GM23338 (cell line): ENCODE data around the gene TNNI3K. TPM values are rescaled to one million over a fixed set of nuclear protein-coding genes. Genes with fewer than 3 reads are reported as not detected.

Source experiments
- ATAC-seq: fragments of 200-7000 bp; cut with Tn5 transposase; 3 replicates; pipeline ENCODE4 v1.9.1; 2020
- DNase-seq: peaks from one replicate; pipeline ENCODE4 v3.0.0-alpha.2; 2015; ENCODE audit warnings: low spot score
- H2AFZ ChIP-seq: fragments of 200-600 bp; sonication (generic); 2 replicates; pipeline ENCODE4 v1.8.0; 2016; ENCODE audit warnings: antibody characterized with exemption, mild to moderate bottlenecking, moderate library complexity
- H3F3A ChIP-seq: fragments of 200-600 bp; sonication (generic); replicated peaks from 2 replicates; pipeline ENCODE4 v1.8.0; 2017; ENCODE audit warnings: antibody characterized with exemption, mixed run types, low read depth
- H3K27ac ChIP-seq: fragments of 200-600 bp; sonication (generic); 2 replicates; pipeline ENCODE4 v1.6.1; 2016; ENCODE audit warnings: low read depth
- H3K27me3 ChIP-seq: fragments of 200-600 bp; sonication (generic); 2 replicates; pipeline ENCODE4 v1.8.0; 2016; ENCODE audit warnings: mild to moderate bottlenecking, mixed run types, moderate library complexity; ENCODE audit not compliant: insufficient read depth
- H3K36me3 ChIP-seq: fragments of 200-600 bp; sonication (generic); 2 replicates; pipeline ENCODE4 v1.8.0; 2016; ENCODE audit warnings: mild to moderate bottlenecking; ENCODE audit not compliant: insufficient read depth
- H3K4me1 ChIP-seq: fragments of 200-600 bp; sonication (generic); 2 replicates; pipeline ENCODE4 v1.8.0; 2016; ENCODE audit warnings: mild to moderate bottlenecking, moderate library complexity; ENCODE audit not compliant: insufficient read depth
- H3K4me2 ChIP-seq: fragments of 200-600 bp; sonication (generic); 2 replicates; pipeline ENCODE4 v1.7.1; 2017; ENCODE audit warnings: mixed run types
- H3K4me3 ChIP-seq: fragments of 200-600 bp; sonication (generic); 2 replicates; pipeline ENCODE4 v1.6.1; 2016; ENCODE audit warnings: mixed run types
- H3K79me2 ChIP-seq: fragments of 200-600 bp; sonication (generic); replicated peaks from 2 replicates; pipeline ENCODE4 v1.8.0; 2017; ENCODE audit warnings: mild to moderate bottlenecking; ENCODE audit not compliant: insufficient read depth
- H3K9me2 ChIP-seq: fragments of 200-600 bp; sonication (generic); 2 replicates; pipeline ENCODE4 v1.8.0; 2017; ENCODE audit not compliant: insufficient read depth
- H4K20me1 ChIP-seq: fragments of 200-600 bp; sonication (generic); replicated peaks from 2 replicates; pipeline ENCODE4 v1.8.0; 2017; ENCODE audit warnings: mild to moderate bottlenecking; ENCODE audit not compliant: insufficient read depth
- H3K27ac Mint-ChIP-seq: 2 replicates; pipeline ENCODE4 v1.8.0; 2020; ENCODE audit warnings: inconsistent platforms, mild to moderate bottlenecking, moderate library complexity, mixed read lengths
- H3K27me3 Mint-ChIP-seq: 3 replicates; pipeline ENCODE4 v1.8.0; 2022; ENCODE audit warnings: low read depth, mild to moderate bottlenecking, moderate library complexity, mixed read lengths, inconsistent platforms; ENCODE audit not compliant: insufficient read depth, poor library complexity
- H3K36me3 Mint-ChIP-seq: 3 replicates; pipeline ENCODE4 v1.8.0; 2021; ENCODE audit warnings: low read depth, mild to moderate bottlenecking, inconsistent platforms, moderate library complexity, mixed read lengths
- H3K4me1 Mint-ChIP-seq: 3 replicates; pipeline ENCODE4 v1.8.0; 2020; ENCODE audit warnings: mild to moderate bottlenecking, inconsistent platforms, mixed read lengths
- H3K4me3 Mint-ChIP-seq: 3 replicates; pipeline ENCODE4 v1.8.0; 2021; ENCODE audit warnings: moderate library complexity, mild to moderate bottlenecking, inconsistent platforms, mixed read lengths
- H3K9me3 Mint-ChIP-seq: 3 replicates; pipeline ENCODE4 v1.8.0; 2020; ENCODE audit warnings: moderate library complexity, mild to moderate bottlenecking, inconsistent platforms, mixed read lengths
- CREB1 ChIP-seq: fragments of 250-450 bp; sonication (Bioruptor Pico); IDR thresholded peaks from 2 replicates; pipeline ENCODE4 v1.5.0; 2020; ENCODE audit warnings: low read depth, mild to moderate bottlenecking, moderate library complexity
- EZH2 ChIP-seq: fragments of 200-600 bp; sonication (generic); IDR thresholded peaks from one replicate; pipeline ENCODE4 v1.8.0; 2017; ENCODE audit warnings: antibody characterized with exemption, mild to moderate bottlenecking, low read depth; ENCODE audit not compliant: unreplicated experiment
- EZH2phosphoT487 ChIP-seq: fragments of 200-600 bp; sonication (generic); IDR thresholded peaks from one replicate; pipeline ENCODE4 v1.8.1; 2018; ENCODE audit warnings: antibody characterized with exemption; ENCODE audit not compliant: unreplicated experiment
- JUNB ChIP-seq: IDR thresholded peaks from one replicate; pipeline ENCODE4 v1.6.1; 2016; ENCODE audit warnings: antibody characterized with exemption; ENCODE audit not compliant: unreplicated experiment
- NANOG ChIP-seq: IDR thresholded peaks from 2 replicates; pipeline ENCODE4 v1.6.1; 2016; ENCODE audit warnings: antibody characterized with exemption, borderline replicate concordance
- POLR2AphosphoS5 ChIP-seq: IDR thresholded peaks from 2 replicates; pipeline ENCODE4 v1.6.1; 2016; ENCODE audit warnings: antibody characterized with exemption, low read depth
- STAT1 ChIP-seq: IDR thresholded peaks from one replicate; pipeline ENCODE4 v1.6.1; 2016; ENCODE audit warnings: antibody characterized with exemption; ENCODE audit not compliant: unreplicated experiment
- ZNF114 ChIP-seq: fragments of 250-450 bp; sonication (Bioruptor Pico); IDR thresholded peaks from 2 replicates; pipeline ENCODE4 v1.5.0; 2020; ENCODE audit warnings: mild to moderate bottlenecking, moderate library complexity
- ZNF331 ChIP-seq: fragments of 250-450 bp; sonication (Bioruptor Pico); IDR thresholded peaks from 2 replicates; pipeline ENCODE4 v1.5.0; 2020; ENCODE audit warnings: low read depth, mild to moderate bottlenecking, moderate library complexity
- ZNF462 ChIP-seq: fragments of 250-450 bp; sonication (Bioruptor Pico); IDR thresholded peaks from 2 replicates; pipeline ENCODE4 v1.5.0; 2020; ENCODE audit warnings: mild to moderate bottlenecking, moderate library complexity
- polyA plus RNA-seq: library from polyadenylated mRNA; unstranded; fragments of >200 nt; fragmentation: Nextera tagmentation; extraction: Ambion mirVana; gene quantifications from 2 replicates; pipeline ENCODE4 v1.2.1, GENCODE V29; 2016
- total RNA-seq: library from RNA; depleted of rRNA; stranded (reverse); fragments of >200 nt; shearing (Covaris generic); gene quantifications from 2 replicates; pipeline ENCODE4 v1.2.3, GENCODE V29; 2014
- TF ChIP-seq, protein P1 (sequence below): IDR thresholded peaks from one replicate; pipeline ENCODE4 v1.6.1; 2018; ENCODE audit warnings: antibody characterized with exemption; ENCODE audit not compliant: unreplicated experiment
- TF ChIP-seq, protein P2 (sequence below), 2 experiments: fragments of 200-600 bp in 1 of 2; sonication (generic) in 1 of 2; conservative IDR thresholded peaks; 2 replicates each; pipeline versions ENCODE4 v1.5.1 to v1.6.1; 2016 to 2017; ENCODE audit warnings: antibody characterized with exemption in 2 of 2, low read depth in 2 of 2, mild to moderate bottlenecking in 2 of 2, moderate library complexity in 1 of 2
- TF ChIP-seq, protein P3 (sequence below): IDR thresholded peaks from 2 replicates; pipeline ENCODE4 v1.6.1; 2016; ENCODE audit warnings: antibody characterized with exemption

The TNNI3K gene
- total and polyA plus RNA-seq, 2 experiments from 2014 or later, result not detected

DNA sequence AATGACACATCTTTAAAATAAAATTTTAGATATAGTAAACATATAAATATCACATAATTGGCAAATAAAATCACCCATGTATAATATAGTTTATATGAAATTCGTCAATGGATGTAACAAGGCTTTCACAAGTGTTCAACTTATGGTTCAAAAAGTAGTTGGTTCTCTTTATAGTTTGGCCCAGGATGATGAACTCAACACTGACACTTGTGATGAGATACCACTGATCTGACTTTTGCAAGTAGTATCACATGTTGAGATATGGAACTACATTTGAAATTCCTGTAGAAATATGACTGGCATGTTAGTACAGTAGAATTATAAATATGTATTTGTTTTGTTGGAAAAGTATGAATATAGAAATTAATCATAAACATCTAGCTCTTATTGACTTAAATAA, 1.8 kb downstream of the TNNI3K start:
- no peaks in the 10 kb centered on the region for H3K36me3 Mint-ChIP-seq
- H2AFZ ChIP-seq, result no peak overlapping the region
- no peak overlapping the region for H3K27ac Mint-ChIP-seq
- ATAC-seq (no peak), DNase-seq (no peak)
- H3K79me2 ChIP-seq, result no peaks in the 10 kb centered on the region
- H3K27me3 Mint-ChIP-seq, result no peaks in the 10 kb centered on the region
- H4K20me1 ChIP-seq, result no peaks in the 10 kb centered on the region
- no peaks in the 10 kb centered on the region for H3K9me3 Mint-ChIP-seq
- no peak overlapping the region for H3K4me3 Mint-ChIP-seq
- H3K4me1 ChIP-seq, result no peaks in the 10 kb centered on the region
- H3K4me3 ChIP-seq, result no peak overlapping the region
- TF ChIP-seq EZH2phosphoT487 (no peak), ZNF462 (CRISPR knock-in tag) (no peak), ZNF331 (CRISPR knock-in tag) (no peak), POLR2AphosphoS5 (no peak), EZH2 (no peak), ZNF114 (no peak), JUNB (no peak), NANOG (no peak), STAT1 (no peak), CREB1 (CRISPR knock-in tag) (no peak)
- TF ChIP-seq, protein P1, sequence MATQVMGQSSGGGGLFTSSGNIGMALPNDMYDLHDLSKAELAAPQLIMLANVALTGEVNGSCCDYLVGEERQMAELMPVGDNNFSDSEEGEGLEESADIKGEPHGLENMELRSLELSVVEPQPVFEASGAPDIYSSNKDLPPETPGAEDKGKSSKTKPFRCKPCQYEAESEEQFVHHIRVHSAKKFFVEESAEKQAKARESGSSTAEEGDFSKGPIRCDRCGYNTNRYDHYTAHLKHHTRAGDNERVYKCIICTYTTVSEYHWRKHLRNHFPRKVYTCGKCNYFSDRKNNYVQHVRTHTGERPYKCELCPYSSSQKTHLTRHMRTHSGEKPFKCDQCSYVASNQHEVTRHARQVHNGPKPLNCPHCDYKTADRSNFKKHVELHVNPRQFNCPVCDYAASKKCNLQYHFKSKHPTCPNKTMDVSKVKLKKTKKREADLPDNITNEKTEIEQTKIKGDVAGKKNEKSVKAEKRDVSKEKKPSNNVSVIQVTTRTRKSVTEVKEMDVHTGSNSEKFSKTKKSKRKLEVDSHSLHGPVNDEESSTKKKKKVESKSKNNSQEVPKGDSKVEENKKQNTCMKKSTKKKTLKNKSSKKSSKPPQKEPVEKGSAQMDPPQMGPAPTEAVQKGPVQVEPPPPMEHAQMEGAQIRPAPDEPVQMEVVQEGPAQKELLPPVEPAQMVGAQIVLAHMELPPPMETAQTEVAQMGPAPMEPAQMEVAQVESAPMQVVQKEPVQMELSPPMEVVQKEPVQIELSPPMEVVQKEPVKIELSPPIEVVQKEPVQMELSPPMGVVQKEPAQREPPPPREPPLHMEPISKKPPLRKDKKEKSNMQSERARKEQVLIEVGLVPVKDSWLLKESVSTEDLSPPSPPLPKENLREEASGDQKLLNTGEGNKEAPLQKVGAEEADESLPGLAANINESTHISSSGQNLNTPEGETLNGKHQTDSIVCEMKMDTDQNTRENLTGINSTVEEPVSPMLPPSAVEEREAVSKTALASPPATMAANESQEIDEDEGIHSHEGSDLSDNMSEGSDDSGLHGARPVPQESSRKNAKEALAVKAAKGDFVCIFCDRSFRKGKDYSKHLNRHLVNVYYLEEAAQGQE, result no peak
- TF ChIP-seq, protein P2, sequence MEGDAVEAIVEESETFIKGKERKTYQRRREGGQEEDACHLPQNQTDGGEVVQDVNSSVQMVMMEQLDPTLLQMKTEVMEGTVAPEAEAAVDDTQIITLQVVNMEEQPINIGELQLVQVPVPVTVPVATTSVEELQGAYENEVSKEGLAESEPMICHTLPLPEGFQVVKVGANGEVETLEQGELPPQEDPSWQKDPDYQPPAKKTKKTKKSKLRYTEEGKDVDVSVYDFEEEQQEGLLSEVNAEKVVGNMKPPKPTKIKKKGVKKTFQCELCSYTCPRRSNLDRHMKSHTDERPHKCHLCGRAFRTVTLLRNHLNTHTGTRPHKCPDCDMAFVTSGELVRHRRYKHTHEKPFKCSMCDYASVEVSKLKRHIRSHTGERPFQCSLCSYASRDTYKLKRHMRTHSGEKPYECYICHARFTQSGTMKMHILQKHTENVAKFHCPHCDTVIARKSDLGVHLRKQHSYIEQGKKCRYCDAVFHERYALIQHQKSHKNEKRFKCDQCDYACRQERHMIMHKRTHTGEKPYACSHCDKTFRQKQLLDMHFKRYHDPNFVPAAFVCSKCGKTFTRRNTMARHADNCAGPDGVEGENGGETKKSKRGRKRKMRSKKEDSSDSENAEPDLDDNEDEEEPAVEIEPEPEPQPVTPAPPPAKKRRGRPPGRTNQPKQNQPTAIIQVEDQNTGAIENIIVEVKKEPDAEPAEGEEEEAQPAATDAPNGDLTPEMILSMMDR (conservative IDR thresholded peaks at IDR 0.05; ENCODE audit: low read depth in 2 of 2), result no peak
- TF ChIP-seq, protein P3, sequence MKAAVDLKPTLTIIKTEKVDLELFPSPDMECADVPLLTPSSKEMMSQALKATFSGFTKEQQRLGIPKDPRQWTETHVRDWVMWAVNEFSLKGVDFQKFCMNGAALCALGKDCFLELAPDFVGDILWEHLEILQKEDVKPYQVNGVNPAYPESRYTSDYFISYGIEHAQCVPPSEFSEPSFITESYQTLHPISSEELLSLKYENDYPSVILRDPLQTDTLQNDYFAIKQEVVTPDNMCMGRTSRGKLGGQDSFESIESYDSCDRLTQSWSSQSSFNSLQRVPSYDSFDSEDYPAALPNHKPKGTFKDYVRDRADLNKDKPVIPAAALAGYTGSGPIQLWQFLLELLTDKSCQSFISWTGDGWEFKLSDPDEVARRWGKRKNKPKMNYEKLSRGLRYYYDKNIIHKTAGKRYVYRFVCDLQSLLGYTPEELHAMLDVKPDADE, result no peak
- no peaks in the 10 kb centered on the region for H3F3A ChIP-seq
- no peaks in the 10 kb centered on the region for H3K9me2 ChIP-seq
- no peak overlapping the region for H3K4me2 ChIP-seq
- no peaks in the 10 kb centered on the region for H3K4me1 Mint-ChIP-seq
- H3K36me3 ChIP-seq, result no peaks in the 10 kb centered on the region
- no peaks in the 10 kb centered on the region for H3K27me3 ChIP-seq
- no peak overlapping the region for H3K27ac ChIP-seq
